Erythroblast (primary cell): Measurements from ENCODE around the gene CHRNA3.

Experiments
- GATA1 ChIP-seq: IDR thresholded peaks from 2 replicates; pipeline ENCODE4 v1.6.1; 2011; ENCODE audit warnings: low read depth, mild to moderate bottlenecking, control low read depth, low read length, moderate library complexity
- POLR2A ChIP-seq: IDR thresholded peaks from 2 replicates; pipeline ENCODE4 v1.6.1; 2011; ENCODE audit warnings: mild to moderate bottlenecking, low read length

GRCh38 chr15:78571382-78571781 lies 49.4 kb downstream of the CHRNA3 start:
- TF ChIP-seq POLR2A (no peak), GATA1 (no peak)
